CD4-positive, alpha-beta T cell treated with Interleukin-6 for 4 hours (primary cell): Measurements from ENCODE around the gene ZNF627.
"Not testable (repeated sequence)": the region's sequence is repeated elsewhere in the genome, so short reads cannot be mapped to it uniquely, and the experiment has no call there.

Source experiments
- DNase-seq: peaks from one replicate; pipeline ENCODE4 v3.0.0-alpha.2; 2020; ENCODE audit warnings: mixed read lengths

ZNF627 gene

DNA sequence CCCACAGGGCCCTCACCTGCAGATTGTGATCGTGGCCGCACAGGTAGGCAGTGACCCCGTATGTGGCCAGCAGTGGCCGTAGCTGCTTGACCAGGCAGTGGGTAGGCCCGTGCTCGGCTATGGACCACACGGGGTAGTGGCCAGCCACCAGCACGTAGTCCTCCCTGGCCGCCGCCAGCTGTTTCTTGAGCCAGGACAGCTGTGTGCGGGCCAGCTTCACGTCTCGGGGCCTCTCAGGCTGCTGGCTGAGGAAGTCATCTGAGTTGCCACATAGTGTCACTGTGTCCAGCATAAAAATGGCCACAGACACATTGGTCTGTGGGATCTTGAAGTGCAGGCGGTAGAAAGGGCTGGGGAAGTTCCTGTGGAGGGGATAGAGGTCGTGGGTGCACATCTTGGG is 21.1 kb upstream of the ZNF627 start:
- DNase-seq = no peak

DNA sequence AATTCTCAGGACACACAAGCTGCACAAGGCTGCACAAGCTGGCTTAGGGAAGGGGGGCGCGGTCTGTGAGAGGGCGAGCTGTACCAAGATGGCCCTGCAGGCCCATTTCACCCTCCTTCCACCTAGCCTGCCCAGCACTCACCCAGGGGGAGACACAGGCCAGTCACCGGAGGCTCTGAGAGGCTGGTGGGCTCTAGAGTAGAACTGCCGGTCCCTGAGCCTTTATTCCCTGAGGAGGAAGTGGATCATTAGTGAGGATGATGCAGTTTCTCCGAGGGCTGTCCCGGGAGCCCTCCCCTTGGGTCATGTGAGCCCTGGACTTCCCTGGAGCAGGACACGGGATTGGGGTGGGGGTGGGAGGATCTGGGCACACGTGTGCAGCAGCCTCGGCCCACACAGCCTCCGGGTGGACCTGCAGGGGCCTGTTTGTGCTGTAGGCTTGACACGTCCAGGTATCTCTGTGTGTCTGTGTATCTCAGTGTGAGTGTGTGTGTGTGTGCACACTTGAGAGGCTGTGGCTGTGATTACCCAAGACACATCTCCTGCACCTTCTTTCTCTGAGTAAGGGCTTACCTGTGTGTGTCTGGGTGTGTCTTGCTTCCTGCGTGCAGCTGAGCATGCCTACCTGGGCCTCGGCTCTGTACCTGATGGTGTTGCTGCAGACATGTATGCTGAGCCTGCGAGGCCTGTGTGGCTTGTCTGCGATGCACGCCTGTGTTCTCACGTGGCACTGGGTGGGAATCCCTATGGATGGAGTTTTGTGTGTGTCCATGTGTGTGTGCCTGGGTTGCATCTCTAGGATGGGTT is 19.6 kb upstream of the ZNF627 start, which contains the start of gene ACP5:
Gene ACP5, minus strand, starts transcription at position 195 of the 807 bp plus-strand sequence. CDS start 328 bp downstream, outside the sequence.
- DNase-seq = peak; percentile 17

DNA sequence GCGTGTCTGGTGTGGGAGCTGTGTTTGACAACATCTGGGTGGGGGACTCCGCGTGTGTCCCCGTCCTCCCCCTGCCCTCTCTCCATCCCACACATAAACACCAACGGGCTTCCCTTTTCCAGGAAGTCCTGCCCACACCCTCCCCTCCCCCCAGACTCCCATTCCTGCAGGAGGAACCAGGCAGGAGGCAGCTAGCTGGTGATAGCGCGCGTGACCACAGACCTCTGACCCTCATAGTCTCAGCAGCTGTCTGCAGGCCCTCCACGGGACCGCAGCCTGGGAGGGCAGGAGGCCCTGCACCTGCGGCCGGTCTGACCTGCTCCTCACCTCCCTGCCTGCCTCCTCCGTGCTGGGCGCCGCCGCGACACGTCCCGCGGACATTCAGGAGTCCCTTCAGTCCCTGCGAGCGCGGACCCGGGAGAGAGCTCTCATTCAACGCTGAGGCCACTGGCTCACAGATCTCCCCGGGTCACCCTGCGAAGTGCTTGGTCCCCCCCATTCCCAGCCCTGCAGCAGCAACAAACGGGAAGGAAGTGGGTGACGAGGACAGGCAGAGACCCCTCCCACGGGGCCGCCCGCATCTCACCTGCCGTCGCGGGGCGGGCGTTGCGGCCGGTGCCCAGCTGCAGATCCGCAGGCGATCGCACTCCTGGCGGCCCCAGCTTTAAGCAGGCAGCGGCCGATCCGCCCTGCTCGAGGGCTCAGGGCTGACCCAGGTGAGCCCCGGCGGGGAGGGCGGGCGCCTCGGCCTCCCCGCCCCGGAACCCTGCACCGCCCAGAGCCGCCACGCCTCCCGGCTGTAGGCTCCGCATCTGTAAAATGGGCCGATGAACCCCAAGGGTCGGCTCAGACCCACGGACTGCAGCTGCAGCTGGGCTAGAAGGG is 18.8 kb upstream of the ZNF627 start:
- peak; percentile 66 for DNase-seq

DNA sequence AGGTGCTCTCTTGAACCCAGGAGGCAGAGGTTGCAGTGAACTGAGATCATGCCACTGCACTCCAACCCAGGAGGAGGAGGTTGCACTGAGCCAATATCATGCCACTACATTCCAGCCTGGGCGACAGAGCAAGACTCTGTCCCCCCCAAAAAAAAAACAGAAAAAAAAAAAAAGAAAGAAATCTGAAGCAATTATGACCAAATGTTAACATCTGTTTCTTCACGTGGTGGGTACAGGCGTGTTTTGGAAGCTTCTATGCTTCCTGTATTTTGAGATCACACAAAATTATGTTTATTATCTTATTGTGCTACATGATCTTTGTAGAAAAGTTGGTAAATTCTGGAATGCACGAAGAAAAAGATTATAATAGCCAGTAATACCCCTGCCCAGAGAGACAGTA is 17.2 kb upstream of the ZNF627 start:
- DNase-seq = no peak

DNA sequence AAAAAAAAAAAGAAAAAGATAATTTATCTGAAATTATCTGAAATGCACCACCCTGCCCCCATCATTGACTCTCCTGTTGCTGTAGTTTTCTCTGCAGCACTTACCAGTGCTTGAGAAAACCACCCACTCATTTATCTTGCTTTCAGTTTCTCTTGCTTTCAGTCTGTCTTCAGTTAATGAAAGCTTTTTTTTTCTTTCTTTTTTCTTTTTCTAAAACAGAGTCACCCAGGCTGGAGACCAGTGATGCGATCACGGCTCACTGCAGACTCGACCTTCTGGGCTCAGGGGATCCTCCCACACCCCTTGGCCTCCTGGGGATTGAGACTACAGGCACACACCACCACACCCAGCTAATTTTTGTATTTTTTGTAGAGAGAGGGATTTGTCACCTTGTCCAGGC is 15.5 kb upstream of the ZNF627 start:
- DNase-seq = peak; percentile 55

DNA sequence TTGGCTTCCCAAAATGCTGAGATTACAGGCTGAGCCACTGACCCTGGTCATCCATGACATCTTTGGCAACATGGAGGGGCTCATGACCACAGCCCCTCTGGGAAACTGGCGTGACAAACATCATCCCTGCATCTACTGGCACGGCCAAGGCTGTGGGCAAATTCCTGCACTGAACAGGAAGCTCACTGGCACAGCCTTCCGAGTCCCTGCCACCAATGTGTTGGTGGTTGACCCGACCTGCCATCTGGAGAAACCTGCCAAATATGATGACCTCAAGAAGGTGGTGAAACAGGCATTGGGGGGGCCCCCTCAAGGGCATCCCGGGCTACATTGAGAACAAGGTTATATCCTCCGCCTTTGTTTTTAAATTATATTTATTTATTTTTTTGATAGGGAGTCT is 11.0 kb upstream of the ZNF627 start:
- no peak for DNase-seq

DNA sequence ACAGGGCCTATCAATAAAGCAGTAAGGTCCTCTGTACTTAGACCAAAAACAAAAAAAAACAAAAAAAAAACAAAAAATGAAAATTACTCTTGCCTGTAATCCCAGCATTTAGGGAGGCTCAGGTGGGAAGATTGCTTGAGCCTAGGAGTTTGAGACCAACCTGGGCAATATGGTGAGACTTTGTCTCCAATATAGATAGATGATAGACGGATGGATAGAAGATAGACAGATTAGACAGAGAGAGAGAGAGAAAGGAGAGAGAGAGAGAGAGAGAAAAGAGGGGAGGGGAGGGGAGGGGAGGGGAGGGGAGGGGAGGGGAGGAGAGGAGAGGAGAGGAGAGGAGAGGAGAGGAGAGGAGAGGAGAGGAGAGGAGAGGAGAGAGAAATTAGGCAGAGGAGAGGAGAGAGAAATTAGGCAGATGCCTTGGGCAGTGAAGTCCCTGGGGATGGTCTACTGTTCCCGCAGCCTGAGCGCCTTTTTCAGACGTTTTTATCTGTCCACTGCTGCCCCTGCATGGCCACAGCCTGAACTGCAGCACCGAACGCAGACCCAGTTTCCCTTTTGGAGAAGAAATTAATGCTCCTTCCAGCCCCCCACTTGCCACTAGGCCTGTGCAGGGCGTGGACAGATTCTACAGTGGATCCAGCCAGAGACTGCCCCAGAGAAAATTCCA is 9.8 kb upstream of the ZNF627 start:
- peak; percentile 81 for DNase-seq

DNA sequence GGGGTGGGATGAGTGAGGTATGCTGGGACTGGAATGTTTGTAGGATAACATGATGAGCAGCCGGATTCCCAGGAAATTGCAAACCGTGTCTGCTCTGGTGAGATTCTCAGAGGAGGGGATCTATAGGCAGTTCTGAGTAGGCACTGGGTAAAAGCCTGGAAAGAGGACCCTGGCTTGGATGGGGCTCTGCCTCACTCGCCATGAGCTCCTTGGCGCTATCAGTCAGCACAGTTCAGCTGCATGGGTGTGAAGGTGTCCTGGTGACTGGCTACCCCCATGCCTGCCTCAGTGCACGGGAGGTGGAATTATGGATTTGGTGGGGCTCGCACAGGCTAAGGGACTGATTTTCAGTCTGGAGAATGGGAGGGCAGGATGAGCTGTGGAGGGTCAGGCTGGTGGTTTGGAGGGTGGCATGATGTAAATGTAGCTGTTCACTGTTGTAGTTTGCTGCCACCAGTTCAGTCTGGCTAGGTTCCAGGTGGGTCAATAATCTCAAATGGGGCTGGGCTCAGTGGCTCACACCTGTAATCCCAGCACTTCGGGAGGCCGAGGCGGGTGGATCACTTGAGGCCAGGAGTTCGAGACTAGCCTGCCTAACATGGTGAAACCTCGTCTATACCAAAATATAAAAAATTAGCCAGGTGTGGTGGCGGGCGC is 9.2 kb upstream of the ZNF627 start:
- no peak for DNase-seq

DNA sequence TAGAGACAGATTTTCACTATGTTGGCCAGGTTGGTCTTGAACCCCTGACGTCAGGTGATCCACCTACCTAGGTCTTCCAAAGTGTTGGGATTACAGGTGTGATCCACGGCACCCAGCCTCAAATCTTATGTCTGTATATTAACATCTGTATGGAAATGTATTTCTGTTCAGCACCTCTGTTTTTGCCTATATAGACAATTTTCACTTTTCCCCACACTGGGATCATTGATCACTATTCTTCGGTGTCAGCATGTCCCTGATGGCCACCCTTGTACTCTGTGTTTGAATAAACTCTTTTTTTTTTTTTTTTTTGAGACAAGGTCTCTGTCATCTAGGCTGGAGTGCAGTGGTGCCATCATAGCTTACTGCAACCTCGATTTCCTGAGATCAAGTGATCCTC is 3.2 kb upstream of the ZNF627 start:
- no peak for DNase-seq

DNA sequence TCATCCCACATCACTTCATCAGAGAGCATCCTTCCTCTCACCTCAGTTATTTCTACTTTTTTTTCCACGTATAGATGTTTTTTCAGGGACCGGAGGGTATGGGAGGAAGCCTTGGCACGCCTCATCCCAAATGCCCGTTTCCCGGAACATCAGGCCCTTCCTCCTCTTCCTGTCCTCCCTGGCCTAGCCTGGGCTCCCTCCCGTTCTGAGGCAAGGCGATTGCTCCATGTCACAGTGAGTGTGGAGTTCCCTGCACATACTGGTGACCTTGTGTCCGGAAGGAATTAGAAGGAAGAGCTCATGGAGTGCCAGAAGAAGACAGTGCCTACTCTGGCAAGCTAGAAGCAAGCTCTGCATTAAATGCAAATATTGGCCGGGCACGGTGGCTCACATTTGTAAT is 1.1 kb upstream of the ZNF627 start:
- no peak for DNase-seq

DNA sequence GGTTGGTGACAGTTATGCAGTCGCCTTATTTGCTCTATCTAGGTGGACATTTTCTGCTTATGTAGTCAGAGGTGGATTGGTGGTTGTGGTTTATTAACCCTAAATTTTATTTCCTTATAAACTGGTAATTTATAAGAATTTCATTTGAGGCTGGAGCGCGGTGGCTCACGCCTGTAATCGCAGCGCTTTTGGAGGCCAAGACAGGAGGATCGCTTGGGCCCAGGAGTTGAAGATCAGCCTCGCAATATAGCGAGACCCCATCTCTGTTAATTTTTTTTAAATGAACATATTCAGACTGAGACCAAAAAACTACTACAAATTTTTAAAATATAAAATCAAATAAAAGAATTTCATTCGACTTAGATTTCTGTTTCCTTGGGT is 810 bp downstream of the ZNF627 start:
- no peak for DNase-seq

DNA sequence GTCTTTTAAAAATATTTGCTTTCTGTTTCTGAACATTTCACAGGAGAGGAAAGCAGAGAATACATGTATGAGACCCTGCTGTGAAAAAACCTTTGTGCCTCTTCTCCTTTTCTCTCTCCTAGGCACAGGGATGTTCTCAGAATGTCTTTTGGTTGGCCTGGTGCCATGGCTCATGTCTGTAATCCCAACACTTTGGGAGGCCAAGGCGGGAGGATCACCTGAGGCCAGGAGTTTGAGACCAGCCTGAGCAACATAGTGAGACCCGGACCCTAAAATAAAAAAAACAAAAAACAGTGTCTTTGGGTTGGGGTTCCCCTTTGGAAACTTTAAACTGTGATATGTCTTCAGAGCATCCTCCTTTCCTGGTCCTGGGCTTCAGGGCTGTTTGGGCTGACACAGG is 1.5 kb downstream of the ZNF627 start:
- no peak for DNase-seq

DNA sequence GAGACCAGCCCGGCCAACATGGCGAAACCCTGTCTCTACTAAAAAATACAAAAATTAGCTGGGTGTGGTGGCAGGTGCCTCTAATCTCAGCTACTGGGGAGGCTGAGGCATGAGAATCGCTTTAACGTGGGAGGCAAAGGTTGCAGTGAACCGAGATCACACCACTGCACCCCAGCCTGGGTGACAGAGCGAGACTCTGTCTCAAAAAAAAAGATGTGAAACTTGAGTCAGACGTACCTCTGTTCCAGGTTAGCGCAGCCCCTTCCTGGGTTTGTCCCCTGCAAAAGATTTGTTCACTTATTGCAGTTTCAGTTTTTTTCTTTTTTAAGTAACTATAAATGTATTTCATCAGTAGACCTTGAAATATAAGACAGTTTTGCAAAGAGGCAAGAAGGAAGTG is 2.4 kb downstream of the ZNF627 start:
- not testable (repeated sequence) for DNase-seq

DNA sequence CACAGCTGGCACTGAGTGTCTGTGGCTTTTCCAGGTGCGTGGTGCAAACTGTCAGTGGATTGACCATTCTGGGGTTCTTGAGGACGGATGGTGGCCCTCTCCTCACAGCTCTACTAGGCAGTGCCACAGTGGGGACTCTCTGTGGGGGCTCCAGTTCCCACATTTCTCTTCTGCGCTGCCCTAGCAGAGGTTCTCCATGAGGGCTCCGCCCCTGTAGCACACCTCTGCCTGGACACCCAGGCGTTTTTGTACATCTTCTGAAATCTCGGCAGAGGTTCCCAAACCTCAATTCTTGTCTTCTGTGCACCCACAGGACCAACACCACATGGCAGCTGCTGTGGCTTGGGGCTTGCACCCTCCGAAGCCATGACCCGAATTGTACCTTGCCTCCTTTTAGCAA is 9.2 kb downstream of the ZNF627 start:
- no peak for DNase-seq

DNA sequence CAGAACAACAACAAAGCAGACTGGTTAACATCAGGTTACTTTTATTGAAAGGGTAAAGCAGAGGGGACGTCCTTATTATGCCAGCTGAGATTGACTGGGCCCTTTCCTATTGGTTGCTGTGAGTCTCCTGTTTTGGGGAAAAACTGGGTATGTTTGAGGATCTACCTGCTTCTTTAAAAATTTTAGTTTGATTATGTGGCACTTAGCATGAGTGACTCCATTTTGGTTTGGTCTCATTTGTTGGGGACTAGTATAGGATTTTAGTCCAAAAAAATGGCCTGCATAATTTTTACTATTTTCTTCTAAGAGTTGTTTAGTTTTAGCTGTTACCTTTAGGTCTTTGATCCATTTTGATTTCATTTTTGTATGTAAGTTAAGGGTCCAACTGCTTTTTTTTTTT is 14.4 kb downstream of the ZNF627 start:
- no peak for DNase-seq

DNA sequence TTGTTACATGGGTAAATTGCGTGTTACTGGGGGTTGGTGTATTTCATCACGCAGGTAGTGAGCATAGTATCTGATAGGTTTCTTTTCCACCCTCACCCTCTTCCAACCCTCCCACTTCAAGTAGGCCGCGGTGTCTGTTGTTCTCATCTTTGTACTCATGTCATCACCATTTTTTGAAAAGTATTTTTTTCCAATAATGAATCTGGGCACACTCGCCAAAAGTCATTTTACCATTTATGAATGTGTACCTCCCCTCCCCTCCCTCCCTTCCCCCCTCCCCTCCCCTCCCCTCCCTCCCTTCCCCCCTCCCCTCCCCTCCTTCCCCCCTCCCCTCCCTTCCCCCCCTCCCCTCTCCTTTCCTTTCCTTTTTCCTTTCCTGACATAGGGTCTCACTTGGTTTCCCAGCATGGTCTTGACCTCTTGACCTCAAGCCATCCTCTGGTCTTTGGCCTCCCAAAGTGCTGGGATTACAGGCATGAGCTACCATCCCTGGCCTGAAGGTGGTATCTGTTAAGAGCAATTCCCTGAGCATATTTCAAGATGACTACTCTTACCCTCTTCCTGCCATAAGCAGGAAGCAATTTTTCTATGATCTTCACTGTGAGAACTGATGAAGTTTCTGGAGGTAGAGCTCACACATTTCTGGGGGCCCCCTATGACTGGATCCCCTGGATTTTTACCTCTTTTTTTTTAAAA is 15.7 kb downstream of the ZNF627 start:
- no peak for DNase-seq

DNA sequence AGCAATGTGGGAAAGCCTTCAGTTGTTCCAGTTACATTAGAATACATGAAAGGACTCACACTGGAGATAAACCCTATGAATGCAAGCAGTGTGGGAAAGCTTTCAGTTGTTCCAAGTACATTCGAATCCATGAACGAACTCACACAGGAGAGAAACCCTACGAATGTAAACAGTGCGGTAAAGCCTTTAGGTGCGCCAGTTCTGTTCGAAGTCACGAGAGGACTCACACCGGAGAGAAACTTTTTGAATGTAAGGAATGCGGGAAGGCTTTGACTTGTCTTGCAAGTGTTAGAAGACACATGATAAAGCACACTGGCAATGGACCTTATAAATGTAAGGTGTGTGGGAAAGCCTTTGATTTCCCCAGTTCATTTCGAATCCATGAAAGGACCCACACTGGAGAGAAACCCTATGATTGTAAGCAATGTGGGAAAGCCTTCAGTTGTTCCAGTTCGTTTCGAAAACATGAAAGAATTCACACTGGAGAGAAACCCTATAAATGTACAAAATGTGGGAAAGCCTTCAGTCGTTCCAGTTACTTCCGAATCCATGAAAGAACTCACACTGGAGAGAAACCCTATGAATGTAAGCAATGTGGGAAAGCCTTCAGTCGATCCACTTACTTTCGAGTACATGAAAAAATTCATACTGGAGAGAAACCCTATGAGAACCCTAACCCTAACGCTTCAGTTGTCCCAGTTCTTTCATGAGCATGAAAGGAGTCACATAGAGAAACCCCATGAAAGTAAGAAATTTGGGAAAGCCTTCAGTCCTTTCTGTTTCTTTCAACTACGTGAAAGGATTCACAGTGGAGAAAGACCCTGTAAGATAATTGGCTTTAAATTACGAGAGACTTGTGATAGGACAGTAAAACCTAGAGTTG is 20.1 kb downstream of the ZNF627 start:
- DNase-seq = no peak

DNA sequence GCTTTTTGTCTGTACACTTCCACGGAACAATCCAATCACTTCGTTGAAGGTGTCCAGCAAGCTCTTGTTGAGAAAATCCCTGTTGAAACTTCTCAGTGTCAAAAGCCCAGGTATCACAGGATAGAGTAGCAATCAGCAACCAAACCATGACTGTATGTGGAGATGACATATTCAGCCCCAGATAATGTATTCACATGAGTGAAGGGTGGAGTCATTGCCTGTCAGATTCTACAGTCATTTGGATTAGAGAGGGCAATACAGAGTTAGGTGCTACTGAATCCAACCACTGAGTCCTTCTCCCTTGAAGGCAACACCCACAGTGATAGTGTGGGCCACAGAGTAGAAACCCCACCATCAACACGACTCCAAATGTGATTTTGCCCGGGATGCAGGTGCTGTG is 23.3 kb downstream of the ZNF627 start:
- DNase-seq = no peak

DNA sequence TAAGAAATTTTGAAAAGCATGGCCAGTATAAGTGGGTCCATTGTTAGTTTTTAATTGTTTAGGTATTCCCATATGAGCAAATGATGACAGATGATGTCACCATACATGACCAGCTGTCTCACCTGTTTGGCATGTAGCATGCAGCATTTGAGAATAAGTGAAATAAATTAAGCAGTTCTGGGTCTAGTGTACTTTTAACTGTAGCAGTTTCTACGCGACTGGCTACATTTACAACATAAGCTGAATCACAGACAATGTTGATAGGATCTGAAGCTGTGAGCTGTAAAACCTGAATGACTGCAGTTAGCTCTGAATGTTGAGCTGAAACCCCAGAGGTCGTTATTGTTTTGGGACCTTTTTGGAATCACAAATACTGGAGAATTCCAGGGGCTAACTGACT is 25.1 kb downstream of the ZNF627 start:
- not testable (repeated sequence) for DNase-seq

DNA sequence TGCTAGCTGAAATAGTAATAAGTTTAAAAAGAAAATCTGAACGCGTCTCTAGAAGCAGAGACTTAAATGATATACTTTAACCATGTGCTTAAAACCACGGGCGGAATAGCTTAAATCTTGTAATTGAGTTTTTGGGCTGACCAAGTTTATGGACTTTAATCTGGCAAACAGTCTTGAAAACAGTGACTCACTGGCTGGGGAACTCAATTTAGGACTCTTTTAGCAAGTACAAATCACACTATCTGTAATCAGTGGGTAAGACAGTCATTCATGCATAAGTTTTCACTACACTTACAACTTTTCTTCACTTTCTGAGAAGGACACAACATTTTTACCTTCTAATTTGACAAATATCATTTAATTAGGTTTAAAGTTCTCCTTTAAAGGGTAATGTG is 26.8 kb downstream of the ZNF627 start:
- DNase-seq = no peak

DNA sequence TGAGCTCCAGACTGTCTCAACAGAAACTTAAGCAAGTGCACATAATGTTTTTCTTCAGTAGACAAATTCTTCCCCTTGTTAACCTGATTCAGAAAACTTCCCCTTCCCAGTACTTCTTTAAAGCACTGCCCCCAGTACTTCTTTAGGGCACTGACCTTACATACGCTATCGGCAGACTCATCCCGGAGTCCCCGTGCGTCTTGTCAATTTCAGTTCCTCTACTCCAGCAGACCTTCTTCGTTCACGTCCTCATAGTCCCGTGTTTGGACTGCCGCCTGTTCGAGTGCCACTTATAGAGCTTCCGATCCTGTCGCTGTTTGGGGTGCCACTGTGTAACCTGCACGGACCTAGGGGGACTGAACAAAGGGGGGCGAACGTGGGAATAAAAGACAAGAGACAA is 29.0 kb downstream of the ZNF627 start:
- DNase-seq = no peak
